ENCODE measurements around the gene OR52N5. TPM values are rescaled to one million over a fixed set of nuclear protein-coding genes. Genes with fewer than 3 reads are reported as not detected.

The OR52N5 gene
- total RNA-seq, 1 experiment from 2014 or later: not detected

- DNase-seq: no peak
Measured at GRCh38 chr11:5746614-5747013, 36.5 kb downstream of the OR52N5 start.

DNA sequence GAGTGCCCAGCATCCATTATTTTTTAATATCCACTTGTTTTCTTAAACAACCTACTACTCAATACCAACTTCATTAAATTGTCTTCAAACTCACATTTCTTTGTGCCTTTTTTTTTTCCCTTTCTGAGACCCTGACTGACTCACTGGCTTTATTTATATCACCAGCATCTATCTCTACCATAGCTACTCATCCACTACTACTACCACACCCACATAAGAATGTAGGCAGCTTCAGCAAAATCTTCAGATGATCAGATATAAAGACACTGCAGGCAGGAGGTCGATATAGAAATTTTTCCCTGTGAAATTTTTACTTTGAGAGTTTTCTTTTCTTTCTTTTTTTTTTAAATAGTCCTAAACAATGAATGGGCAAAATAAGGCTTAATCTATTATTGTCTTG is 44.7 kb downstream of the OR52N5 start:
- no peaks in the 10 kb centered on the region for H3K27me3 ChIP-seq (ENCODE audit: control insufficient read depth, insufficient read depth, low read length)
- DNase-seq: no peak
- no peaks in the 10 kb centered on the region for H3K36me3 ChIP-seq (replicated peaks; ENCODE audit: control insufficient read depth, insufficient read depth, low read length)
- H3K4me3 ChIP-seq (ENCODE audit: insufficient read depth, low read depth, low read length): no peak overlapping the region

More at GRCh38 chr11:5746614-5747013, 36.5 kb downstream of the OR52N5 start:
- no peaks in the 10 kb centered on the region for H3K27me3 ChIP-seq (ENCODE audit: control insufficient read depth, insufficient read depth, low read length)
- H3K36me3 ChIP-seq (replicated peaks; ENCODE audit: control insufficient read depth, insufficient read depth, low read length): no peaks in the 10 kb centered on the region
- no peak overlapping the region for H3K4me3 ChIP-seq (ENCODE audit: insufficient read depth, low read depth, low read length)

DNA sequence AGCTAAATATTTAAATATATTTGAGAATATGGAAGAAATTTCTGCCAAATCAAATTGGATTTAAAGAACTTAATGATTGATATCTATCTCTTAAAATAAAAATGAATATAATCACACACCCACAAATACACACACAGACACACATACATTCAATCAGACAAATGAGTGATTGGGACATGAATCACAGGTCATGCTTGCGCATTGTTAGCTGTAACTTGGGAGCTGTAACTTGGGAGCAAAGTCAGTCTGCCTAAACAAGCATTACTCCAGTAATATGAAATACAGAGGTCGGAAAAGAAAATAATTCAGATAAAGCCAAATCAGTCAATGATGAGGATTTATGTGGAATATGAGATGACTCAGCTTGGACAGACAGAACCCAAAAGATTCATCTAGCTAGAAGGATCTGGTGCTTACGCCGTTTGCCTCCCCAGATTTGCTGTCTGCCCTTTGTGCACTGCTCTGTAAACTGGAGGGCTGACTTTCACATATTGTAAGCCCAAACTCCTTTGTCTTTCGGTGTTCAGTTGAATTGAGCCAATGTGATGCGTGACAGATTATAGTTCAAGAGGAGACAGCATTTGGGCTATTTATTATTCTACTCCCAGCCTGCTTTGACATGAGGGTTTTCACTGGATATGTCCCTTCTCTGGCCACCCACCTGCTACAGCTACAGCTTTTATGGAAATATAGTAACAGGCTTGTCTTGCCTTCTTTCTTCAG is 45.3 kb downstream of the OR52N5 start:
- no peak for DNase-seq
- no peaks in the 10 kb centered on the region for H3K27me3 ChIP-seq (ENCODE audit: control insufficient read depth, insufficient read depth, low read length)
- no peak overlapping the region for H3K4me3 ChIP-seq (ENCODE audit: insufficient read depth, low read depth, low read length)
- no peaks in the 10 kb centered on the region for H3K36me3 ChIP-seq (replicated peaks; ENCODE audit: control insufficient read depth, insufficient read depth, low read length)

DNA sequence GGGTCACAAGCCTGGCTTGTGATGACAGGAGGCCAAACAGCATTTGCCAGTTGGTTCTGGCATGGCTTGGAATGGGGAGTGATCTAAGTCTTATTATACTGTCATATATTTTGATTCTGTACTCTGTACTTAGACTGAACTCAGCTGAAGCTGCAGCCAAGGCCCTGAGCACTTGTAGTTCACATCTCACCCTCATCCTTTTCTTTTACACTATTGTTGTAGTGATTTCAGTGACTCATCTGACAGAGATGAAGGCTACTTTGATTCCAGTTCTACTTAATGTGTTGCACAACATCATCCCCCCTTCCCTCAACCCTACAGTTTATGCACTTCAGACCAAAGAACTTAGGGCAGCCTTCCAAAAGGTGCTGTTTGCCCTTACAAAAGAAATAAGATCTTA is 46.1 kb downstream of the OR52N5 start:
- DNase-seq: no peak
- H3K36me3 ChIP-seq (replicated peaks; ENCODE audit: control insufficient read depth, insufficient read depth, low read length): no peaks in the 10 kb centered on the region
- no peak overlapping the region for H3K4me3 ChIP-seq (ENCODE audit: insufficient read depth, low read depth, low read length)
- no peaks in the 10 kb centered on the region for H3K27me3 ChIP-seq (ENCODE audit: control insufficient read depth, insufficient read depth, low read length)

GRCh38 chr11:5736396-5736795 is 46.8 kb downstream of the OR52N5 start, which contains the start of gene OR56B1:
Gene OR56B1 (plus strand): TSS chr11:5736448. CDS start chr11:5736517, 69 bp downstream.
- Histone ChIP-seq H3K4me3 (ENCODE audit: insufficient read depth, low read depth, low read length) (no peak within 1 kb of the TSS), H3K36me3 (replicated peaks; ENCODE audit: control insufficient read depth, insufficient read depth, low read length) (no peaks in the 10 kb centered on the region), H3K27me3 (ENCODE audit: control insufficient read depth, insufficient read depth, low read length) (no peaks in the 10 kb centered on the region)
- DNase-seq: no peak

DNA sequence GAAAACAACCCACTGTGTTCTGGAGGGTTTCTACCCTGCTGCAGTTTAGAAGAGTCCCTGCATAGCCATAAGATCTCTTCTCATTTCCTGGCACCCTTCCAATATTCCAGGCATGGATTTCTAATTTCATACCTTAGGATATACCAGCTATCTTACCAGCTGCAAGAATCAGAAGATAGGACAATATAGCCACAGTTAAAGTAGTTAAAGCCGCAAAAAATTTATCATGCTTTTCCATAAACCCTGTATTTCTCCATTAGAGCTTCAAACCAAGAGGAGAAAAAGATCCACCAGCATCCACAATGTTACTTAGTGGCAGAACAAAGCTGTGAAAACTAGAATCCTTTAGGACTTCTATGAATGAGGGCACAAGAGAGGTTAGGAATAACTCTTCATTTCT is 55.5 kb downstream of the OR52N5 start:
- H3K27me3 ChIP-seq (ENCODE audit: control insufficient read depth, insufficient read depth, low read length): no peaks in the 10 kb centered on the region
- no peak overlapping the region for H3K4me3 ChIP-seq (ENCODE audit: insufficient read depth, low read depth, low read length)
- no peaks in the 10 kb centered on the region for H3K36me3 ChIP-seq (replicated peaks; ENCODE audit: control insufficient read depth, insufficient read depth, low read length)
- DNase-seq: no peak

DNA sequence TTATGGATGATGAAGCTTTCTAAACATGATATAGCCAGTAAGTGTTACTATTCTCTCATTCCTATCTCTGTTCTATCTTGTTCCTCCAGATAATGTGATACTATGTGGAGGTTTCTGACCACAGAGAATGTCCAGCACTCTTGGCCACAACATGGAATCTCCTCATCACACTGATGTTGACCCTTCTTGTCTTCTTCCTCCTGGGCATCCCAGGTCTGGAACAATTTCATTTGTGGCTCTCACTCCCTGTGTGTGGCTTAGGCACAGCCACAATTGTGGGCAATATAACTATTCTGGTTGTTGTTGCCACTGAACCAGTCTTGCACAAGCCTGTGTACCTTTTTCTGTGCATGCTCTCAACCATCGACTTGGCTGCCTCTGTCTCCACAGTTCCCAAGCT is 56.8 kb downstream of the OR52N5 start:
- no peak overlapping the region for H3K4me3 ChIP-seq (ENCODE audit: insufficient read depth, low read depth, low read length)
- H3K36me3 ChIP-seq (replicated peaks; ENCODE audit: control insufficient read depth, insufficient read depth, low read length): no peaks in the 10 kb centered on the region
- no peaks in the 10 kb centered on the region for H3K27me3 ChIP-seq (ENCODE audit: control insufficient read depth, insufficient read depth, low read length)
- no peak for DNase-seq

Other genes with a start within 250 kb of the OR52N5 start
- gene OR52H1, start 234.8 kb downstream of the OR52N5 start, total RNA-seq (2014; rRNA removed; shearing (Covaris generic)): 0.30 TPM in 1 of 2 replicates, not detected in the other
- not detected in 2 replicates for gene OR52B6, start 202.5 kb downstream of the OR52N5 start, total RNA-seq (2014; rRNA removed; shearing (Covaris generic))
- 27.4 and 40.6 TPM in 2 replicates for gene TRIM6, start 186.7 kb downstream of the OR52N5 start, total RNA-seq (2014; rRNA removed; shearing (Covaris generic))
- 1.4 and 1.6 TPM in 2 replicates for gene TRIM34, start 158.4 kb downstream of the OR52N5 start, total RNA-seq (2014; rRNA removed; shearing (Covaris generic))
- 12.3 and 20.8 TPM in 2 replicates for gene TRIM5, start 98.3 kb downstream of the OR52N5 start, total RNA-seq (2014; rRNA removed; shearing (Covaris generic))
- 2.6 and 3.0 TPM in 2 replicates for gene TRIM22, start 93.6 kb downstream of the OR52N5 start, total RNA-seq (2014; rRNA removed; shearing (Covaris generic))
- not detected in 2 replicates for gene OR56B1, start 46.9 kb downstream of the OR52N5 start, total RNA-seq (2014; rRNA removed; shearing (Covaris generic))
- not detected in 2 replicates for gene OR52N4, start 29.1 kb downstream of the OR52N5 start, total RNA-seq (2014; rRNA removed; shearing (Covaris generic))
- gene OR52N1, start 7.9 kb upstream of the OR52N5 start, total RNA-seq (2014; rRNA removed; shearing (Covaris generic)): not detected in 2 replicates
- not detected in 2 replicates for gene OR52N2, start 25.6 kb upstream of the OR52N5 start, total RNA-seq (2014; rRNA removed; shearing (Covaris generic))
- gene OR52E6, start 58.5 kb upstream of the OR52N5 start, total RNA-seq (2014; rRNA removed; shearing (Covaris generic)): not detected in 2 replicates
- not detected in 2 replicates for gene OR52E8, start 74.3 kb upstream of the OR52N5 start, total RNA-seq (2014; rRNA removed; shearing (Covaris generic))
- not detected in 2 replicates for gene OR52E4, start 97.3 kb upstream of the OR52N5 start, total RNA-seq (2014; rRNA removed; shearing (Covaris generic))
- not detected in 2 replicates for gene OR52E5, start 109.9 kb upstream of the OR52N5 start, total RNA-seq (2014; rRNA removed; shearing (Covaris generic))
- gene OR56A3, start 158.9 kb upstream of the OR52N5 start, total RNA-seq (2014; rRNA removed; shearing (Covaris generic)): not detected in 2 replicates
- gene OR56A5, start 185.1 kb upstream of the OR52N5 start, total RNA-seq (2014; rRNA removed; shearing (Covaris generic)): 0.18 TPM in 1 of 2 replicates, not detected in the other
- gene OR52L1, start 203.6 kb upstream of the OR52N5 start, total RNA-seq (2014; rRNA removed; shearing (Covaris generic)): not detected in 2 replicates
- not detected in 2 replicates for gene OR56A4, start 223.6 kb upstream of the OR52N5 start, total RNA-seq (2014; rRNA removed; shearing (Covaris generic))
- gene OR56A1, start 247.4 kb upstream of the OR52N5 start, total RNA-seq (2014; rRNA removed; shearing (Covaris generic)): 0.03 and 0.07 TPM in 2 replicates